CD4-positive, alpha-beta T cell (primary cell): ENCODE data around the gene PTPRN2. TPM values are rescaled to one million over a fixed set of nuclear protein-coding genes. Genes with fewer than 3 reads are reported as not detected.

Experiments used
- ATAC-seq: fragments of 200-7000 bp; cut with Tn5 transposase; one replicate; pipeline ENCODE4 v1.10.0; 2022; ENCODE audit warnings: mild to moderate bottlenecking; ENCODE audit not compliant: poor library complexity
- CTCF ChIA-PET: fragments of 350-600 bp; sonication (Branson Sonifier 250); formaldehyde crosslinking; loops from one replicate; lab custom pipeline; 2021; ENCODE audit warnings: antibody characterized with exemption, inconsistent platforms; lab: Charles Lee
- POLR2A ChIA-PET: fragments of 350-600 bp; sonication (Branson Sonifier 250); formaldehyde crosslinking; loops from one replicate; lab custom pipeline; 2021; ENCODE audit warnings: antibody characterized with exemption, inconsistent platforms; lab: Charles Lee
- DNase-seq, 14 experiments: peaks; one replicate each; pipeline ENCODE4 v3.0.0-alpha.2; 2013 to 2020; ENCODE audit warnings: mixed read lengths in 2 of 14
- H3K27ac ChIP-seq, 2 donors: one replicate each; pipeline versions ENCODE4 v1.5.1 to v1.7.0; 2013; ENCODE audit warnings: low read length in 2 of 2, low read depth in 1 of 2, mild to moderate bottlenecking in 1 of 2
- H3K27me3 ChIP-seq, 2 experiments: 1 replicate in 1 of 2; 2 replicates in 1 of 2; pipeline versions ENCODE4 v1.6.1 to v1.7.0; 2013; ENCODE audit warnings: low read length in 2 of 2, control low read depth in 1 of 2, mild to moderate bottlenecking in 1 of 2, moderate library complexity in 1 of 2; ENCODE audit not compliant: insufficient read depth in 2 of 2, control insufficient read depth in 1 of 2
- H3K36me3 ChIP-seq: one replicate; pipeline ENCODE4 v1.6.1; 2013; ENCODE audit warnings: low read length, control low read depth; ENCODE audit not compliant: insufficient read depth
- H3K4me1 ChIP-seq: one replicate; pipeline ENCODE4 v1.6.1; 2013; ENCODE audit warnings: low read length, control low read depth; ENCODE audit not compliant: insufficient read depth
- H3K4me3 ChIP-seq: one replicate; pipeline ENCODE4 v1.5.1; 2013; ENCODE audit warnings: mild to moderate bottlenecking, low read length, moderate library complexity
- H3K9me3 ChIP-seq, 2 experiments: 1 replicate in 1 of 2; 2 replicates in 1 of 2; pipeline versions ENCODE4 v1.6.1 to v1.7.0; 2013; ENCODE audit warnings: low read length in 2 of 2, mild to moderate bottlenecking in 2 of 2, control low read depth in 1 of 2, moderate library complexity in 1 of 2; ENCODE audit not compliant: control insufficient read depth in 1 of 2, insufficient read depth in 1 of 2
- H3K27ac Mint-ChIP-seq: one replicate; pipeline ENCODE4 v1.8.0; 2020; ENCODE audit warnings: mixed read lengths
- H3K27me3 Mint-ChIP-seq: one replicate; pipeline ENCODE4 v1.8.0; 2021; ENCODE audit warnings: mixed read lengths
- H3K36me3 Mint-ChIP-seq: one replicate; pipeline ENCODE4 v1.8.0; 2021; ENCODE audit warnings: low read depth, mixed read lengths
- H3K4me1 Mint-ChIP-seq: one replicate; pipeline ENCODE4 v1.8.0; 2021; ENCODE audit warnings: low read depth, mixed read lengths
- H3K4me3 Mint-ChIP-seq: one replicate; pipeline ENCODE4 v1.8.0; 2020; ENCODE audit warnings: mild to moderate bottlenecking, mixed read lengths
- H3K9me3 Mint-ChIP-seq: one replicate; pipeline ENCODE4 v1.8.0; 2020; ENCODE audit warnings: mixed read lengths
- intact Hi-C, 2 experiments: fragments of 100-400 bp; cut with DNase I in 1 of 2; cut with micrococcal nuclease in 1 of 2; formaldehyde crosslinking; loops; one replicate each; pipeline versions ENCODE4 v1.15.1 to v1.9.0; 2023 to 2025; cut with DNase I, micrococcal nuclease
- total RNA-seq, 174 experiments: library from RNA in 2 of 174; stranded (reverse) in 2 of 174; gene quantifications; one replicate each; pipeline ENCODE4 v1.2.3 and lab custom pipeline; 2021 to 2026
- TF ChIP-seq, protein P1 (sequence below): fragments of 200-600 bp; IDR thresholded peaks from one replicate; pipeline ENCODE4 v1.8.0; 2022; ENCODE audit warnings: antibody characterized with exemption, mild to moderate bottlenecking

PTPRN2 gene
- total RNA-seq, 2 experiments from 2014 or later: 0.34 to 0.44 TPM

DNA sequence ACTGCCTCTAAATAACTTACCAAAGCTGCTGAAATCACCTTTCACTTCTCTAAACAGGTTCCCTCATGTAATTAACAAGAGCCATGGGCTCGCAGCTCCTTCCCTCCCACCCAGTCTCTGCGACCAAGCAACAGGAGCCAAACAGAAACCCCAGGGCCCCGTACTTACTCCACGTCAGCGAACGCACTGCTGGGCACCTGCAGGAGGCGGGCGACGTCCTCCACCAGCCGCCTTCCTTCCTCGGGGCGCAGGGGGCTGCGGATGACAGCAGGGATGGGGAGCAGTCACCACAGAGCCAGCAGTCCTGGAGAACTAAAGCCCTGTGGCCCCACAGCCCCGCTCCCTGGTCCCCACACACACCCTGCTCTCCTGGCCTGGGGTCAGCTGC is 477.0 kb downstream of the PTPRN2 start:
- Histone ChIP-seq H3K27ac (no peak overlapping the region), H3K9me3 (peaks cover 8 to 70% of the 10 kb centered on the region in 2 experiments), H3K36me3 (no peaks in the 10 kb centered on the region), H3K4me3 (no peak overlapping the region), H3K4me1 (no peaks in the 10 kb centered on the region), H3K27me3 (peaks cover 0 to 4% of the 10 kb centered on the region in 2 experiments)
- no peak for ATAC-seq
- H3K36me3 Mint-ChIP-seq: no peaks in the 10 kb centered on the region
- H3K4me3 Mint-ChIP-seq: no peak overlapping the region
- TF ChIP-seq, protein P1, sequence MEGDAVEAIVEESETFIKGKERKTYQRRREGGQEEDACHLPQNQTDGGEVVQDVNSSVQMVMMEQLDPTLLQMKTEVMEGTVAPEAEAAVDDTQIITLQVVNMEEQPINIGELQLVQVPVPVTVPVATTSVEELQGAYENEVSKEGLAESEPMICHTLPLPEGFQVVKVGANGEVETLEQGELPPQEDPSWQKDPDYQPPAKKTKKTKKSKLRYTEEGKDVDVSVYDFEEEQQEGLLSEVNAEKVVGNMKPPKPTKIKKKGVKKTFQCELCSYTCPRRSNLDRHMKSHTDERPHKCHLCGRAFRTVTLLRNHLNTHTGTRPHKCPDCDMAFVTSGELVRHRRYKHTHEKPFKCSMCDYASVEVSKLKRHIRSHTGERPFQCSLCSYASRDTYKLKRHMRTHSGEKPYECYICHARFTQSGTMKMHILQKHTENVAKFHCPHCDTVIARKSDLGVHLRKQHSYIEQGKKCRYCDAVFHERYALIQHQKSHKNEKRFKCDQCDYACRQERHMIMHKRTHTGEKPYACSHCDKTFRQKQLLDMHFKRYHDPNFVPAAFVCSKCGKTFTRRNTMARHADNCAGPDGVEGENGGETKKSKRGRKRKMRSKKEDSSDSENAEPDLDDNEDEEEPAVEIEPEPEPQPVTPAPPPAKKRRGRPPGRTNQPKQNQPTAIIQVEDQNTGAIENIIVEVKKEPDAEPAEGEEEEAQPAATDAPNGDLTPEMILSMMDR: no peak
- intact Hi-C loops: no loop called here
- H3K9me3 Mint-ChIP-seq: peaks cover 7% of the 10 kb centered on the region
- CTCF ChIA-PET: no interaction called here
- POLR2A ChIA-PET: no interaction called here
- no peak overlapping the region for H3K27ac Mint-ChIP-seq
- H3K4me1 Mint-ChIP-seq: no peaks in the 10 kb centered on the region
- H3K27me3 Mint-ChIP-seq: peaks cover 13% of the 10 kb centered on the region
- DNase-seq: no peak

DNA sequence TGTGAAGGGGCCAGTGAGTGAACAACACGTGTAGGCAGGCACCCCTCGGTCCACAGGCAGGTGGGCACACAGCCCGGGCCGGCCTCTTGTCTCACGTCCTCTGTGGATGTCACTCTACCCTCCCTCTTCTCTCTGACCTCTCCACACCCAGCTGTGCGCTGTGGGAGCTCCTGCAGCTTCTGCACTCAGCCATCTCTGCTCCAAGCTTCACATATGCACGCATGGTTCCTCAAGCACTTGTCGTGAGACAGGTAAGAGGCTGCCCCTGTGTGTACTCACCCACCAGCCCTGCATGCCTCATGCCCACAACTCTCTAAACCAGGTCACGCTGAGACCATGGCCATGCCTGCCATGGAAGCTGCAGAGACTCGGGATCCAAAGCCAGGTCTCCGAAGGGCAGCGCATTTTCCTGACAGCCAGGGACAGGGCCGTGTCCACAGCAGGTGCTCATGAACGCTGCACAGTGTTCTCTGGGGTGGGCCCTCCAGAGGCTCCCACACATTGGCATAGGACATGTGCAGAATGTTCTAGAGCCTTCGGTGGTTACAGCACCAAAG is 477.5 kb downstream of the PTPRN2 start:
- no peak overlapping the region for H3K4me3 Mint-ChIP-seq

DNA sequence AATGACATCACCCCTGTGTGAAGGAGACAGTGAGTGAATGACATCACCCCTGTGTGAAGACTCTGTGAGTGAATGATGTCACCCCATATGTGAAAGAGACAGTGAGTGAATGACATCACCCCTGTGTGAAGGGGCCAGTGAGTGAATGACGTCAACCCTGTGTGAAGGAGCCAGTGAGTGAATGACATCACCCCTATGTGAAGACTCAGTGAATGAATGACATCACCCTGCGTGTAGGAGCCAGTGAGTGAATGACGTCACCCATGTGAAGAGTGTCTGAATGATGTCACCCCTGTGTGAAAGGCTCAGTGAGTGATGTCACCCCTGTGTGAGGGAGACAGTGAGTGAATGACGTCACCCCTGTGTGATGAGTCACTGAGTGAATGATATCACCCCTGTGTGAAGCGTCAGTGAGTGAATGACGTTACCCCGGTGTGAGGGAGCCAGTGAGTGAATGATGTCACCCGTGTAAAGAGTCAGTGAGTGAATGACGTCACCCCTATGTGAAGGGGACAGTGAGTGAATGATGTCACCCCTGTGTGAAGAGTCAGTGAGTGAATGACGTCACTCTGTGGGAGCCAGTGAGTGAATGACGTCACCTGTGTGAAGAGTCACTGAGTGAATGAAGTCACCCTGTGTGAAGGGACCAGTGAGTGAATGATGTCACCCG is 478.1 kb downstream of the PTPRN2 start:
- H3K4me1 ChIP-seq: no peaks in the 10 kb centered on the region
- H3K36me3 ChIP-seq: no peaks in the 10 kb centered on the region
- no peak overlapping the region for H3K4me3 Mint-ChIP-seq
- H3K27ac ChIP-seq: no peak overlapping the region
- H3K9me3 ChIP-seq: peaks cover 7 to 75% of the 10 kb centered on the region in 2 experiments
- ATAC-seq (no peak), DNase-seq (no peak)
- intact Hi-C loops: no loop called here
- CTCF ChIA-PET: no interaction called here
- H3K27ac Mint-ChIP-seq: no peak overlapping the region
- H3K4me1 Mint-ChIP-seq: no peaks in the 10 kb centered on the region
- H3K27me3 Mint-ChIP-seq: peaks cover 13% of the 10 kb centered on the region
- POLR2A ChIA-PET: no interaction called here
- H3K36me3 Mint-ChIP-seq: no peaks in the 10 kb centered on the region
- no peak overlapping the region for H3K4me3 ChIP-seq
- TF ChIP-seq, protein P1: no peak
- H3K27me3 ChIP-seq: peaks cover 0 to 5% of the 10 kb centered on the region in 2 experiments
- H3K9me3 Mint-ChIP-seq: peaks cover 7% of the 10 kb centered on the region

More for the DNA sequence above, 477.5 kb downstream of the PTPRN2 start:
- DNase-seq (no peak), ATAC-seq (no peak)
- TF ChIP-seq, protein P1: no peak
- no peak overlapping the region for H3K27ac Mint-ChIP-seq
- Histone ChIP-seq H3K36me3 (no peaks in the 10 kb centered on the region), H3K27me3 (peaks cover 0 to 4% of the 10 kb centered on the region in 2 experiments), H3K4me1 (no peaks in the 10 kb centered on the region), H3K4me3 (no peak overlapping the region), H3K9me3 (peaks cover 8 to 75% of the 10 kb centered on the region in 2 experiments), H3K27ac (no peak overlapping the region)
- H3K4me1 Mint-ChIP-seq: no peaks in the 10 kb centered on the region
- ChIA-PET POLR2A (no interaction called here), CTCF (no interaction called here)
- intact Hi-C loops: no loop called here
- no peaks in the 10 kb centered on the region for H3K36me3 Mint-ChIP-seq
- peaks cover 13% of the 10 kb centered on the region for H3K27me3 Mint-ChIP-seq
- H3K9me3 Mint-ChIP-seq: peaks cover 7% of the 10 kb centered on the region
